Measurements from ENCODE around the gene NDUFV2. TPM values are rescaled to one million over a fixed set of nuclear protein-coding genes. Genes with fewer than 3 reads are reported as not detected.
A peak's percentile ranks its signal among the peaks of the same experiment; 100 is the strongest.

Gene NDUFV2
- polyA plus RNA-seq (2013, experiment 1 of 2), result 248 TPM
- polyA plus RNA-seq (2013, experiment 2 of 2), result 246 TPM

GRCh38 chr18:9102508-9103375, at the start of gene NDUFV2:
NDUFV2 (plus strand) TSS chr18:9102699; CDS start chr18:9102744, 45 bp downstream.
- Histone ChIP-seq H3K27ac (ENCODE audit: low read depth, low read length) (peak within 1 kb of the TSS; percentile 83), H4K5ac (ENCODE audit: low read length) (no peak within 1 kb of the TSS), H2BK120ac (ENCODE audit: low read depth, low read length) (no peak within 1 kb of the TSS), H3K4me1 (ENCODE audit: control insufficient read depth, low read depth, low read length) (peaks cover 3% of the 10 kb centered on the region), H3K4me3 (ENCODE audit: low read length) (peak within 1 kb of the TSS; percentile 84), H4K8ac (ENCODE audit: low read depth, low read length) (peak within 1 kb of the TSS; percentile 69), H2BK5ac (ENCODE audit: low read length) (peak within 1 kb of the TSS; percentile 72), H3K18ac (ENCODE audit: low read length) (peak within 1 kb of the TSS; percentile 95), H3K9ac (ENCODE audit: low read length) (peak within 1 kb of the TSS; percentile 95), H3K56ac (ENCODE audit: low read length) (peak within 1 kb of the TSS; percentile 94), H3K79me1 (ENCODE audit: low read length) (peaks cover 2% of the 10 kb centered on the region), H2AK5ac (ENCODE audit: low read length) (peak within 1 kb of the TSS; percentile 19), H3K36me3 (ENCODE audit: control insufficient read depth, insufficient read depth, low read length) (no peaks in the 10 kb centered on the region), H2BK15ac (replicated peaks; ENCODE audit: low read depth) (no peak within 1 kb of the TSS), H3K23ac (ENCODE audit: low read length) (peak within 1 kb of the TSS; percentile 34), H3K4me2 (ENCODE audit: low read length) (peak within 1 kb of the TSS; percentile 66), H3K79me2 (ENCODE audit: control insufficient read depth, insufficient read depth, low read length) (peaks cover 45% of the 10 kb centered on the region), H3K4ac (ENCODE audit: low read depth, low read length) (peak within 1 kb of the TSS; percentile 77), H3K27me3 (ENCODE audit: insufficient read depth, low read length, poor library complexity) (no peaks in the 10 kb centered on the region)
- DNase-seq, result peak; percentile 98
- WGBS (ENCODE audit: extremely low coverage, insufficient coverage, low lambda C conversion rate), result no CpG with 5 or more reads among the region's 64 CpGs

GRCh38 chr18:9053814-9054213, 48.7 kb upstream of the NDUFV2 start:
- Histone ChIP-seq H3K79me2 (ENCODE audit: control insufficient read depth, insufficient read depth, low read length) (no peaks in the 10 kb centered on the region), H3K36me3 (ENCODE audit: control insufficient read depth, insufficient read depth, low read length) (no peaks in the 10 kb centered on the region), H4K8ac (ENCODE audit: low read depth, low read length) (no peak overlapping the region), H3K9ac (ENCODE audit: low read length) (no peak overlapping the region), H4K5ac (ENCODE audit: low read length) (no peak overlapping the region), H3K18ac (ENCODE audit: low read length) (no peak overlapping the region), H3K4me3 (ENCODE audit: low read length) (no peak overlapping the region), H3K4me1 (ENCODE audit: control insufficient read depth, low read depth, low read length) (no peaks in the 10 kb centered on the region), H2BK15ac (replicated peaks; ENCODE audit: low read depth) (no peak overlapping the region), H3K27ac (ENCODE audit: low read depth, low read length) (no peak overlapping the region), H3K79me1 (ENCODE audit: low read length) (no peaks in the 10 kb centered on the region), H3K4me2 (ENCODE audit: low read length) (no peak overlapping the region), H3K23ac (ENCODE audit: low read length) (no peak overlapping the region), H2BK5ac (ENCODE audit: low read length) (no peak overlapping the region), H3K4ac (ENCODE audit: low read depth, low read length) (no peak overlapping the region), H3K27me3 (ENCODE audit: insufficient read depth, low read length, poor library complexity) (no peaks in the 10 kb centered on the region), H2AK5ac (ENCODE audit: low read length) (no peak overlapping the region), H2BK120ac (ENCODE audit: low read depth, low read length) (no peak overlapping the region), H3K56ac (ENCODE audit: low read length) (no peak overlapping the region)
- no CpG with 5 or more reads among the region's 1 CpG for WGBS (ENCODE audit: extremely low coverage, insufficient coverage, low lambda C conversion rate)
- DNase-seq, result no peak

- WGBS (ENCODE audit: extremely low coverage, insufficient coverage, low lambda C conversion rate), result no CpG with 5 or more reads among the region's 1 CpG
These were observed 47.3 kb upstream of the NDUFV2 start for GRCh38 chr18:9055185-9055584.

GRCh38 chr18:9055626-9056025, 46.9 kb upstream of the NDUFV2 start:
- no peak for DNase-seq
- Histone ChIP-seq H2BK5ac (ENCODE audit: low read length) (no peak overlapping the region), H3K56ac (ENCODE audit: low read length) (no peak overlapping the region), H3K4me1 (ENCODE audit: control insufficient read depth, low read depth, low read length) (no peaks in the 10 kb centered on the region), H3K23ac (ENCODE audit: low read length) (no peak overlapping the region), H3K4me3 (ENCODE audit: low read length) (no peak overlapping the region), H3K18ac (ENCODE audit: low read length) (no peak overlapping the region), H3K27ac (ENCODE audit: low read depth, low read length) (no peak overlapping the region), H2AK5ac (ENCODE audit: low read length) (no peak overlapping the region), H4K5ac (ENCODE audit: low read length) (no peak overlapping the region), H3K79me2 (ENCODE audit: control insufficient read depth, insufficient read depth, low read length) (no peaks in the 10 kb centered on the region), H3K4ac (ENCODE audit: low read depth, low read length) (no peak overlapping the region), H3K79me1 (ENCODE audit: low read length) (no peaks in the 10 kb centered on the region), H3K4me2 (ENCODE audit: low read length) (no peak overlapping the region), H3K36me3 (ENCODE audit: control insufficient read depth, insufficient read depth, low read length) (no peaks in the 10 kb centered on the region), H3K27me3 (ENCODE audit: insufficient read depth, low read length, poor library complexity) (no peaks in the 10 kb centered on the region), H4K8ac (ENCODE audit: low read depth, low read length) (no peak overlapping the region), H2BK120ac (ENCODE audit: low read depth, low read length) (no peak overlapping the region), H2BK15ac (replicated peaks; ENCODE audit: low read depth) (no peak overlapping the region), H3K9ac (ENCODE audit: low read length) (no peak overlapping the region)
- WGBS (ENCODE audit: extremely low coverage, insufficient coverage, low lambda C conversion rate), result no CpG with 5 or more reads among the region's 1 CpG

More at GRCh38 chr18:9055185-9055584, 47.3 kb upstream of the NDUFV2 start:
- H4K8ac ChIP-seq (ENCODE audit: low read depth, low read length), result no peak overlapping the region
- H3K4me1 ChIP-seq (ENCODE audit: control insufficient read depth, low read depth, low read length), result no peaks in the 10 kb centered on the region
- H3K4me3 ChIP-seq (ENCODE audit: low read length), result no peak overlapping the region
- H3K4ac ChIP-seq (ENCODE audit: low read depth, low read length), result no peak overlapping the region
- no peak overlapping the region for H3K4me2 ChIP-seq (ENCODE audit: low read length)
- H3K79me2 ChIP-seq (ENCODE audit: control insufficient read depth, insufficient read depth, low read length), result no peaks in the 10 kb centered on the region
- H3K36me3 ChIP-seq (ENCODE audit: control insufficient read depth, insufficient read depth, low read length), result no peaks in the 10 kb centered on the region
- H3K27ac ChIP-seq (ENCODE audit: low read depth, low read length), result no peak overlapping the region
- H3K23ac ChIP-seq (ENCODE audit: low read length), result no peak overlapping the region
- no peak overlapping the region for H4K5ac ChIP-seq (ENCODE audit: low read length)
- H2AK5ac ChIP-seq (ENCODE audit: low read length), result no peak overlapping the region
- H2BK120ac ChIP-seq (ENCODE audit: low read depth, low read length), result no peak overlapping the region
- no peak overlapping the region for H3K18ac ChIP-seq (ENCODE audit: low read length)
- H2BK5ac ChIP-seq (ENCODE audit: low read length), result no peak overlapping the region
- no peak for DNase-seq
- no peak overlapping the region for H3K56ac ChIP-seq (ENCODE audit: low read length)
- no peaks in the 10 kb centered on the region for H3K79me1 ChIP-seq (ENCODE audit: low read length)
- H2BK15ac ChIP-seq (replicated peaks; ENCODE audit: low read depth), result no peak overlapping the region
- H3K9ac ChIP-seq (ENCODE audit: low read length), result no peak overlapping the region
- H3K27me3 ChIP-seq (ENCODE audit: insufficient read depth, low read length, poor library complexity), result no peaks in the 10 kb centered on the region

- Histone ChIP-seq H2AK5ac (ENCODE audit: low read length) (no peak overlapping the region), H3K27ac (ENCODE audit: low read depth, low read length) (no peak overlapping the region), H3K27me3 (ENCODE audit: insufficient read depth, low read length, poor library complexity) (no peaks in the 10 kb centered on the region), H3K4me3 (ENCODE audit: low read length) (no peak overlapping the region), H3K23ac (ENCODE audit: low read length) (no peak overlapping the region), H3K9ac (ENCODE audit: low read length) (no peak overlapping the region), H3K56ac (ENCODE audit: low read length) (no peak overlapping the region), H3K79me1 (ENCODE audit: low read length) (no peaks in the 10 kb centered on the region), H3K18ac (ENCODE audit: low read length) (no peak overlapping the region), H3K4me2 (ENCODE audit: low read length) (no peak overlapping the region), H3K36me3 (ENCODE audit: control insufficient read depth, insufficient read depth, low read length) (no peaks in the 10 kb centered on the region), H3K4me1 (ENCODE audit: control insufficient read depth, low read depth, low read length) (no peaks in the 10 kb centered on the region), H3K79me2 (ENCODE audit: control insufficient read depth, insufficient read depth, low read length) (no peaks in the 10 kb centered on the region), H4K8ac (ENCODE audit: low read depth, low read length) (no peak overlapping the region), H3K4ac (ENCODE audit: low read depth, low read length) (no peak overlapping the region), H2BK5ac (ENCODE audit: low read length) (no peak overlapping the region), H2BK120ac (ENCODE audit: low read depth, low read length) (no peak overlapping the region), H2BK15ac (replicated peaks; ENCODE audit: low read depth) (no peak overlapping the region), H4K5ac (ENCODE audit: low read length) (no peak overlapping the region)
- no peak for DNase-seq
- no CpG with 5 or more reads among the region's 3 CpGs for WGBS (ENCODE audit: extremely low coverage, insufficient coverage, low lambda C conversion rate)
These were observed 44.9 kb upstream of the NDUFV2 start for GRCh38 chr18:9057646-9058045.

Data from mesendoderm (in vitro differentiated cells).